HEK293 (cell line): ENCODE data around the gene UBE2V1.

Experiments used
- CTCF ChIA-PET: fragments of 350-600 bp; formaldehyde crosslinking; extraction: SDS; loops from one replicate; lab custom pipeline; 2021; ENCODE audit warnings: antibody characterized with exemption; lab: Yijun Ruan, JAX
- POLR2A ChIA-PET: fragments of 300-600 bp; formaldehyde crosslinking; extraction: SDS; loops from one replicate; lab custom pipeline; 2020; ENCODE audit warnings: antibody characterized with exemption, inconsistent platforms; lab: Yijun Ruan, JAX
- H3K27ac ChIP-seq: fragments of 200-500 bp; sonication (Bioruptor generic); 2 replicates; pipeline ENCODE4 v1.5.1; 2014; ENCODE audit warnings: low read depth, low read length, control low read depth, inconsistent platforms; ENCODE audit errors: extremely low read depth
- H3K36me3 ChIP-seq, 2 experiments: fragments of 200-500 bp in 1 of 2; sonication (Bioruptor generic) in 1 of 2; 1 replicate in 1 of 2; 2 replicates in 1 of 2; pipeline ENCODE4 v1.5.1; 2014 to 2017; ENCODE audit warnings: inconsistent platforms in 2 of 2, low read length in 2 of 2; ENCODE audit not compliant: control insufficient read depth in 2 of 2, insufficient read depth in 1 of 2
- H3K4me1 ChIP-seq: fragments of 200-500 bp; sonication (Bioruptor generic); 2 replicates; pipeline ENCODE4 v1.5.1; 2014; ENCODE audit warnings: mild to moderate bottlenecking, low read length, inconsistent platforms; ENCODE audit not compliant: control insufficient read depth, insufficient read depth
- H3K4me3 ChIP-seq: 2 replicates; pipeline ENCODE4 v1.5.1; 2011; ENCODE audit warnings: low read depth, mild to moderate bottlenecking, control low read depth, low read length, moderate library complexity
- H3K9me3 ChIP-seq: fragments of 200-500 bp; sonication (Bioruptor generic); 2 replicates; pipeline ENCODE4 v1.5.1; 2014; ENCODE audit warnings: low read depth, low read length, inconsistent platforms; ENCODE audit not compliant: control insufficient read depth, insufficient read depth
- AEBP2 ChIP-seq: fragments of 450-650 bp; formaldehyde crosslinking; IDR thresholded peaks from 2 replicates; pipeline ENCODE4 v1.5.1; 2016; ENCODE audit warnings: missing biosample characterization, missing genetic modification characterization, borderline replicate concordance
- GFI1B ChIP-seq: fragments of 450-650 bp; formaldehyde crosslinking; IDR thresholded peaks from 2 replicates; pipeline ENCODE4 v1.5.1; 2016; ENCODE audit warnings: missing biosample characterization, missing genetic modification characterization
- KLF1 ChIP-seq: fragments of 450-650 bp; formaldehyde crosslinking; IDR thresholded peaks from 2 replicates; pipeline ENCODE4 v1.5.1; 2016; ENCODE audit warnings: missing biosample characterization, missing genetic modification characterization
- PRDM1 ChIP-seq: fragments of 450-650 bp; formaldehyde crosslinking; IDR thresholded peaks from 2 replicates; pipeline ENCODE4; 2016; ENCODE audit warnings: missing biosample characterization, missing genetic modification characterization
- SCRT1 ChIP-seq: fragments of 450-650 bp; formaldehyde crosslinking; IDR thresholded peaks from 2 replicates; pipeline ENCODE4 v1.5.1; 2016; ENCODE audit warnings: missing biosample characterization, missing genetic modification characterization, borderline replicate concordance
- SCRT2 ChIP-seq: fragments of 450-650 bp; formaldehyde crosslinking; IDR thresholded peaks from 2 replicates; pipeline ENCODE4 v1.5.1; 2016; ENCODE audit warnings: missing biosample characterization, missing genetic modification characterization
- SETDB1 ChIP-seq: IDR thresholded peaks from one replicate; pipeline ENCODE4 v1.6.1; 2017; ENCODE audit warnings: mild to moderate bottlenecking, low read length, moderate library complexity, mixed read lengths; ENCODE audit not compliant: insufficient read length
- YY1 ChIP-seq: fragments of 450-650 bp; formaldehyde crosslinking; IDR thresholded peaks from 2 replicates; pipeline ENCODE4 v1.5.1; 2018; ENCODE audit warnings: missing biosample characterization, missing genetic modification characterization
- YY2 ChIP-seq: fragments of 450-650 bp; formaldehyde crosslinking; IDR thresholded peaks from 2 replicates; pipeline ENCODE4 v1.5.1; 2016; ENCODE audit warnings: missing biosample characterization, missing genetic modification characterization
- ZBTB20 ChIP-seq: fragments of 450-650 bp; formaldehyde crosslinking; IDR thresholded peaks from 2 replicates; pipeline ENCODE4 v1.5.1; 2016; ENCODE audit warnings: missing biosample characterization, missing genetic modification characterization
- ZEB2 ChIP-seq: fragments of 450-650 bp; formaldehyde crosslinking; IDR thresholded peaks from 2 replicates; pipeline ENCODE4 v1.5.1; 2016; ENCODE audit warnings: missing biosample characterization, missing genetic modification characterization
- ZNF132 ChIP-seq: fragments of 450-650 bp; formaldehyde crosslinking; IDR thresholded peaks from 2 replicates; pipeline ENCODE4 v1.5.1; 2017; ENCODE audit warnings: missing biosample characterization, missing genetic modification characterization, borderline replicate concordance
- ZNF174 ChIP-seq: fragments of 450-650 bp; formaldehyde crosslinking; IDR thresholded peaks from 2 replicates; pipeline ENCODE4 v1.5.0; 2017; ENCODE audit warnings: missing biosample characterization, mild to moderate bottlenecking, missing genetic modification characterization
- ZNF214 ChIP-seq: fragments of 450-650 bp; formaldehyde crosslinking; IDR thresholded peaks from 2 replicates; pipeline ENCODE4 v1.5.1; 2017; ENCODE audit warnings: missing biosample characterization, mild to moderate bottlenecking, missing genetic modification characterization, borderline replicate concordance
- ZNF24 ChIP-seq: fragments of 450-650 bp; formaldehyde crosslinking; IDR thresholded peaks from 2 replicates; pipeline ENCODE4 v1.5.1; 2016; ENCODE audit warnings: missing biosample characterization, missing genetic modification characterization
- ZNF248 ChIP-seq: fragments of 450-650 bp; formaldehyde crosslinking; IDR thresholded peaks from 2 replicates; pipeline ENCODE4 v1.5.1; 2017; ENCODE audit warnings: missing biosample characterization, missing genetic modification characterization
- ZNF341 ChIP-seq: fragments of 450-650 bp; formaldehyde crosslinking; IDR thresholded peaks from 2 replicates; pipeline ENCODE4; 2016; ENCODE audit warnings: low read depth, missing biosample characterization, missing genetic modification characterization
- ZNF404 ChIP-seq: fragments of 450-650 bp; formaldehyde crosslinking; IDR thresholded peaks from 2 replicates; pipeline ENCODE4 v1.5.1; 2017; ENCODE audit warnings: missing biosample characterization, missing genetic modification characterization
- ZNF529 ChIP-seq: fragments of 450-650 bp; formaldehyde crosslinking; IDR thresholded peaks from 2 replicates; pipeline ENCODE4 v1.5.1; 2017; ENCODE audit warnings: missing genetic modification characterization, missing biosample characterization; ENCODE audit not compliant: insufficient replicate concordance
- ZNF558 ChIP-seq: fragments of 450-650 bp; formaldehyde crosslinking; IDR thresholded peaks from 2 replicates; pipeline ENCODE4 v1.5.1; 2016; ENCODE audit warnings: missing biosample characterization, missing genetic modification characterization
- ZNF561 ChIP-seq: fragments of 450-650 bp; IDR thresholded peaks from 2 replicates; pipeline ENCODE4 v1.5.1; 2018; ENCODE audit warnings: missing biosample characterization, missing genetic modification characterization, borderline replicate concordance
- ZNF596 ChIP-seq: fragments of 450-650 bp; IDR thresholded peaks from 2 replicates; pipeline ENCODE4 v1.5.0; 2018; ENCODE audit warnings: missing biosample characterization, mild to moderate bottlenecking, missing genetic modification characterization, moderate library complexity
- ZNF624 ChIP-seq: fragments of 450-650 bp; formaldehyde crosslinking; IDR thresholded peaks from 2 replicates; pipeline ENCODE4 v1.5.1; 2017; ENCODE audit warnings: missing biosample characterization, missing genetic modification characterization
- ZNF664 ChIP-seq: fragments of 450-650 bp; formaldehyde crosslinking; IDR thresholded peaks from 2 replicates; pipeline ENCODE4 v1.5.1; 2016; ENCODE audit warnings: missing biosample characterization, missing genetic modification characterization
- ZNF707 ChIP-seq: fragments of 450-650 bp; formaldehyde crosslinking; IDR thresholded peaks from 2 replicates; pipeline ENCODE4 v1.5.1; 2016; ENCODE audit warnings: missing biosample characterization, missing genetic modification characterization
- ZNF791 ChIP-seq: fragments of 450-650 bp; formaldehyde crosslinking; IDR thresholded peaks from 2 replicates; pipeline ENCODE4 v1.5.1; 2016; ENCODE audit warnings: missing biosample characterization, missing genetic modification characterization
- TF ChIP-seq, protein P1 (sequence below): fragments of 450-650 bp; formaldehyde crosslinking; IDR thresholded peaks from 2 replicates; pipeline ENCODE4 v1.5.1; 2016; ENCODE audit warnings: missing biosample characterization, missing genetic modification characterization
- TF ChIP-seq, protein P2 (sequence below): IDR thresholded peaks from 2 replicates; pipeline ENCODE4 v1.6.1; 2011; ENCODE audit warnings: mild to moderate bottlenecking, low read depth, low read length, borderline replicate concordance
- TF ChIP-seq, protein P3 (sequence below): fragments of 450-650 bp; IDR thresholded peaks from 2 replicates; pipeline ENCODE4 v1.5.1; 2018; ENCODE audit warnings: missing biosample characterization, missing genetic modification characterization
- TF ChIP-seq, protein P4 (sequence below): fragments of 450-650 bp; formaldehyde crosslinking; IDR thresholded peaks from 2 replicates; pipeline ENCODE4 v1.5.1; 2016; ENCODE audit warnings: missing biosample characterization, missing genetic modification characterization

Gene UBE2V1

GRCh38 chr20:50128520-50128905 lies 15.6 kb upstream of the UBE2V1 start:
- Histone ChIP-seq H3K9me3 (no peaks in the 10 kb centered on the region), H3K4me1 (no peaks in the 10 kb centered on the region), H3K4me3 (no peak overlapping the region), H3K36me3 (peaks cover 0 to 97% of the 10 kb centered on the region in 2 experiments; a peak in 2 of 3 replicates), H3K27ac (no peak overlapping the region)
- ChIA-PET CTCF (no interaction called here), POLR2A (interaction anchor here (1.2 kb wide), 1 partner anchor 13 kb away, joined by 4 read pairs; no protein-coding TSS in a partner anchor)
- no peak for TF ChIP-seq ZNF707
- TF ChIP-seq PRDM1 (tag by site-specific recombination) = no peak
- no peak for TF ChIP-seq YY1
- no peak for TF ChIP-seq ZNF596 (tag by site-specific recombination)
- no peak for TF ChIP-seq SETDB1
- no peak for TF ChIP-seq ZNF248 (tag by site-specific recombination)
- no peak for TF ChIP-seq AEBP2 (tag by site-specific recombination)
- TF ChIP-seq ZNF174 (tag by site-specific recombination) = no peak
- TF ChIP-seq, protein P1, sequence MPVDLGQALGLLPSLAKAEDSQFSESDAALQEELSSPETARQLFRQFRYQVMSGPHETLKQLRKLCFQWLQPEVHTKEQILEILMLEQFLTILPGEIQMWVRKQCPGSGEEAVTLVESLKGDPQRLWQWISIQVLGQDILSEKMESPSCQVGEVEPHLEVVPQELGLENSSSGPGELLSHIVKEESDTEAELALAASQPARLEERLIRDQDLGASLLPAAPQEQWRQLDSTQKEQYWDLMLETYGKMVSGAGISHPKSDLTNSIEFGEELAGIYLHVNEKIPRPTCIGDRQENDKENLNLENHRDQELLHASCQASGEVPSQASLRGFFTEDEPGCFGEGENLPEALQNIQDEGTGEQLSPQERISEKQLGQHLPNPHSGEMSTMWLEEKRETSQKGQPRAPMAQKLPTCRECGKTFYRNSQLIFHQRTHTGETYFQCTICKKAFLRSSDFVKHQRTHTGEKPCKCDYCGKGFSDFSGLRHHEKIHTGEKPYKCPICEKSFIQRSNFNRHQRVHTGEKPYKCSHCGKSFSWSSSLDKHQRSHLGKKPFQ = no peak
- no peak for TF ChIP-seq ZNF558 (tag by site-specific recombination)
- no peak for TF ChIP-seq GFI1B (tag by site-specific recombination)
- TF ChIP-seq ZNF404 (tag by site-specific recombination) = no peak
- TF ChIP-seq ZBTB20 (tag by site-specific recombination) = no peak
- TF ChIP-seq ZNF24 (tag by site-specific recombination) = no peak
- TF ChIP-seq ZNF341 (tag by site-specific recombination) = no peak

GRCh38 chr20:50127587-50128519 lies 14.9 kb upstream of the UBE2V1 start:
- H3K27ac ChIP-seq = no peak overlapping the region
- POLR2A ChIA-PET = interaction anchor here (1.2 kb wide), 1 partner anchor 12 kb away, joined by 4 read pairs; no protein-coding TSS in a partner anchor
- H3K9me3 ChIP-seq = no peaks in the 10 kb centered on the region
- H3K4me3 ChIP-seq = no peak overlapping the region
- H3K36me3 ChIP-seq = peaks cover 0 to 93% of the 10 kb centered on the region in 2 experiments; a peak in 2 of 3 replicates
- CTCF ChIA-PET = no interaction called here
- no peaks in the 10 kb centered on the region for H3K4me1 ChIP-seq
- TF ChIP-seq ZNF561 (tag by site-specific recombination) = no peak
- TF ChIP-seq ZNF664 = peak; percentile 88
- no peak for TF ChIP-seq YY2 (tag by site-specific recombination)
- no peak for TF ChIP-seq ZEB2
- TF ChIP-seq, protein P2, sequence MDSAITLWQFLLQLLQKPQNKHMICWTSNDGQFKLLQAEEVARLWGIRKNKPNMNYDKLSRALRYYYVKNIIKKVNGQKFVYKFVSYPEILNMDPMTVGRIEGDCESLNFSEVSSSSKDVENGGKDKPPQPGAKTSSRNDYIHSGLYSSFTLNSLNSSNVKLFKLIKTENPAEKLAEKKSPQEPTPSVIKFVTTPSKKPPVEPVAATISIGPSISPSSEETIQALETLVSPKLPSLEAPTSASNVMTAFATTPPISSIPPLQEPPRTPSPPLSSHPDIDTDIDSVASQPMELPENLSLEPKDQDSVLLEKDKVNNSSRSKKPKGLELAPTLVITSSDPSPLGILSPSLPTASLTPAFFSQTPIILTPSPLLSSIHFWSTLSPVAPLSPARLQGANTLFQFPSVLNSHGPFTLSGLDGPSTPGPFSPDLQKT = no peak
- no peak for TF ChIP-seq KLF1
- TF ChIP-seq, protein P3, sequence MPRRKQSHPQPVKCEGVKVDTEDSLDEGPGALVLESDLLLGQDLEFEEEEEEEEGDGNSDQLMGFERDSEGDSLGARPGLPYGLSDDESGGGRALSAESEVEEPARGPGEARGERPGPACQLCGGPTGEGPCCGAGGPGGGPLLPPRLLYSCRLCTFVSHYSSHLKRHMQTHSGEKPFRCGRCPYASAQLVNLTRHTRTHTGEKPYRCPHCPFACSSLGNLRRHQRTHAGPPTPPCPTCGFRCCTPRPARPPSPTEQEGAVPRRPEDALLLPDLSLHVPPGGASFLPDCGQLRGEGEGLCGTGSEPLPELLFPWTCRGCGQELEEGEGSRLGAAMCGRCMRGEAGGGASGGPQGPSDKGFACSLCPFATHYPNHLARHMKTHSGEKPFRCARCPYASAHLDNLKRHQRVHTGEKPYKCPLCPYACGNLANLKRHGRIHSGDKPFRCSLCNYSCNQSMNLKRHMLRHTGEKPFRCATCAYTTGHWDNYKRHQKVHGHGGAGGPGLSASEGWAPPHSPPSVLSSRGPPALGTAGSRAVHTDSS = no peak
- TF ChIP-seq SCRT2 = peak; percentile 67
- no peak for TF ChIP-seq ZNF791 (tag by site-specific recombination)
- TF ChIP-seq ZNF624 (tag by site-specific recombination) = no peak
- no peak for TF ChIP-seq ZNF132 (tag by site-specific recombination)
- no peak for TF ChIP-seq ZNF529 (tag by site-specific recombination)
- no peak for TF ChIP-seq ZNF214
- TF ChIP-seq, protein P4, sequence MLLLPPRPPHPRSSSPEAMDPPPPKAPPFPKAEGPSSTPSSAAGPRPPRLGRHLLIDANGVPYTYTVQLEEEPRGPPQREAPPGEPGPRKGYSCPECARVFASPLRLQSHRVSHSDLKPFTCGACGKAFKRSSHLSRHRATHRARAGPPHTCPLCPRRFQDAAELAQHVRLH = no peak
- peak; percentile 45 for TF ChIP-seq SCRT1 (tag by site-specific recombination)
- no peak for TF ChIP-seq ZNF558 (tag by site-specific recombination)
- TF ChIP-seq PRDM1 (tag by site-specific recombination) = no peak
